Measurements from ENCODE around the gene TNPO2.

TNPO2 gene

GRCh38 chr19:12723641-12724426 lies at the start of gene TNPO2:
Gene TNPO2, minus strand, starts transcription at chr19:12723932. Its CDS starts 2,955 bp downstream, at chr19:12720977.
- peak; percentile 38 for DNase-seq

DNA sequence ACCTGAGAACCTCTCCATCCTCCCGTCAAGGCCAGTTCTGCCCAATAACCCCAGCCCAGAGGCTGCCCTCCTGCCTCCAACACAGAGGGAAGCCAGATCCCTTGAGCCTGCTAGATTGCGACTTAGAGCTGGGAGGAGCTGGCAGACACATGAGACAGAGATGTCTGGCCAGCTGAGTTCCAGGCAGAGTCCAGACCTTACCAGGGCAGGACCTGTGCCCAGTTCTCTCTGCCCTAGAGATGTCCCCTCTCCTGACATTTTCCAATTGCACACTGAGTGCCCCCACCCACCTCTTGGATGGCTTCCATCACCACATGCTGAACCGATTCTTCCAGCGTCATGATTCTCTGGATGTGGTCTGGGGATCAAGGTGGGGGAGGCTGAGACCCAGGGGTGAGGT lies 48.6 kb upstream of the TNPO2 start:
- no peak for DNase-seq

DNA sequence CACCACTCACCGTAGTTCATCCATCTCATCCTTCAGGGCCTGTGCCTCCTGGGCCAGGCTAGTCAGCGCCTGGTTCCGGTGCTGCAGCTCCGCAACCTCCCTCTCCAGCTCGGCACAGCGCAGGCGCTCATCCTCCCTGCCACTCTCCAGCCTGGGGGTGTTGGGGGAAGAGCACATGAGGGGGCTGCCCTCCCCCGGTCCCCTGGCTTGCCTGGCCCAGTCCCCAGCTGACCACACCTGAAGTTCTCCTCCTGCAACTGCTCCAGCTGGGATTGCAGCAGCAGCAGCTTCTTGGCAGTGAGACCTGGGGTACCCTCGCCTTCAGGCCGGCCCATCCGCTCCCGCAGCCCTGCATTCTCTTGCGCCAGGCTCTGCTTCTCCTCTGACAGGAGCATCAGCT lies 47.2 kb upstream of the TNPO2 start:
- no peak for DNase-seq

DNA sequence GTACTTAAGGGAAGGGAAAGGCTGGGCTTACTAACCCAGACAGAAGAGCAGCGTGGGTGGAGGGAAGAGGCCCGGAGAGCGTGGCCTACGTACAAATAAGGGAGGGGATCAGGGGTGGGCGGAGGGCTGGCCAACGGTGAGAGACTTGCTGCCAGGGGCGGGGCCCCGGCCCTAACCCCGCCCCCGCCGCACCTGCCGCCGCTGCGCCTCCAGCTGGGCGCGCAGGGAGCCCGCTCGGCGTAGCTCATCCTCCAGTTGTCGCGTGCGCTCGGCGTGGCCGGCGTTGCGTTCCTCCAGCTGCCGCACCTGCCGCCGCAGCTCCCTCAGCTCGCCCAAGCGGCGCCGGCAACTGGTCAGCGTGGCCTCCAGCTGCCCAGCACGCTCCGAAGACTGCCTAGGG lies 46.0 kb upstream of the TNPO2 start:
- DNase-seq, result no peak

DNA sequence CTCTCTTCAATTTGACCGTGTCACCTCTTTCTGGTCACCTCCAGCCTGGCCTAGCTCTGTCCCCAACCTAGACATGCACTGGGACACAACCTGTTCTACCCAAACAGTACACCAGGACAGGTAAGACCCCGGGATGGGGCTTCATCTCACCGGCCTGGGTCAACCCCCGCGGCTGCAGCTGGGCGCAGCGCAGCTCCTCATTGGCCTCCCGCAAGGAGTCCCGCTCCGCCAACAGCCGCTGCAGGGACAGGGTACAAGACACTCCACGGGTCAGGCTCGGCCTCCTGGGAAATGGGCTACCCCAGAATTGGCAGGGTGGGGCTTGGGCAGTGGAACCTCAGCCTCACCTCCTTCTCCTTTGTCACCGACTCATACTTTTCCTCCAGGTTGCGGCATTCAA lies 43.9 kb upstream of the TNPO2 start:
- DNase-seq, result no peak

DNA sequence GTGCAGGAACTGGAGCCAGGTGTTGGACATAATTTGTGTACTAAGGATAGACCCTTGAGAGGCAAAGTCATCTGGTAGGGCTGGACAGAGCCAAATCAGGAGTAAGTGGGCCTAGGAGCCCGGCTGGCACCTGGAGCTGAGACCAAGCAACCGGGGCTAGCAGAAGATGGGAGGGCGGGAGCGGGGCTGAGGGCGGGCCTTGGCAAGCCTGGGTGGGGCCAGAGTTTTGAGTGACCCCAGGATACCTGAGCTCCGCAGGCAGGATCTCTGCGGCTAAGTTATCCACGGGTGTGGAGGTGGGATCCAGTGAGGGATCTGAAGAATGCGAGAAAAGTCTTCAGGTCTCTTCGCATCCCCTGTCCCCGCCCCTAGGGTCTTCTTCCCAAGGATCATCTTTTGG lies 43.4 kb upstream of the TNPO2 start:
- DNase-seq, result no peak

GRCh38 chr19:12766051-12766521 lies 42.4 kb upstream of the TNPO2 start:
- DNase-seq, result peak; percentile 69

DNA sequence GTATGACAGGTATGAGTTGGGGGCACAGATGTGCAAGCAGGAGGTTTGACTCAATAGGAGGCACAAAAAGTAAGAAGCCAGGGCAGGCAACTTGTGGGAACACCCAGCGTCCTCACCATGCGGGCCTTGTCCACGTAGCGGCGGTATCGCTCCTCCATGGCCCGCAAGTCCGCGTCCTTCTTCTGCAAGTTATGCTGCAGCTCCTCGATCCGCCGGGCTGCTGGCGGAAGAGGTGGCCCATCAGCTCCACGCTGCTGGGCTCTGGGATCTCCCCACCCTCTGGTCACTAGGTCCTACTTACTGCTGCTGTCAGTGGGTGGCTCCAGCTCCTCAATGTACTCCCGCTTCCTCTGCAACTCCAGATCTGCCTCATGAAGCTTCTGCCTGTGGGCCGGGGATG lies 41.0 kb upstream of the TNPO2 start:
- no peak for DNase-seq

GRCh38 chr19:12763100-12763499 lies 39.4 kb upstream of the TNPO2 start:
- no peak for DNase-seq

DNA sequence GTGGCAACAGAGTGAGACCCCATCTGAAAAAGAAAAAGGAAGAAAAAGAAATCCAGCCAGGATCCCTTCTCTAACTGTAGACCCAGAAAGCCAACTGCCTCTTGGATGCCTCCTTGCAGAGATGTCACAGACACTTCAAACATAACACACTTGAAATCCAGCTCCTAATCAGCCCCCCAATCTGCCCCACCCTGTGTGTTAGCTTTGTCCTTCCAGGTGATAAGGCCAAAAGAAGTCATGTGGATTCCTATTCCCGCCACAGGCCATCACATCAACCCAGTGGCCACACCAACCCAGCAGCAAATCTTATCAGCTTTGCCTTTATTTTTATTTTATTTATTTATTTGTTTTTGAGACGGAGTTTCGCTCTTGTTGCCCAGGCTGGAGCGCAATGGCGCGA lies 36.0 kb upstream of the TNPO2 start:
- no peak for DNase-seq

DNA sequence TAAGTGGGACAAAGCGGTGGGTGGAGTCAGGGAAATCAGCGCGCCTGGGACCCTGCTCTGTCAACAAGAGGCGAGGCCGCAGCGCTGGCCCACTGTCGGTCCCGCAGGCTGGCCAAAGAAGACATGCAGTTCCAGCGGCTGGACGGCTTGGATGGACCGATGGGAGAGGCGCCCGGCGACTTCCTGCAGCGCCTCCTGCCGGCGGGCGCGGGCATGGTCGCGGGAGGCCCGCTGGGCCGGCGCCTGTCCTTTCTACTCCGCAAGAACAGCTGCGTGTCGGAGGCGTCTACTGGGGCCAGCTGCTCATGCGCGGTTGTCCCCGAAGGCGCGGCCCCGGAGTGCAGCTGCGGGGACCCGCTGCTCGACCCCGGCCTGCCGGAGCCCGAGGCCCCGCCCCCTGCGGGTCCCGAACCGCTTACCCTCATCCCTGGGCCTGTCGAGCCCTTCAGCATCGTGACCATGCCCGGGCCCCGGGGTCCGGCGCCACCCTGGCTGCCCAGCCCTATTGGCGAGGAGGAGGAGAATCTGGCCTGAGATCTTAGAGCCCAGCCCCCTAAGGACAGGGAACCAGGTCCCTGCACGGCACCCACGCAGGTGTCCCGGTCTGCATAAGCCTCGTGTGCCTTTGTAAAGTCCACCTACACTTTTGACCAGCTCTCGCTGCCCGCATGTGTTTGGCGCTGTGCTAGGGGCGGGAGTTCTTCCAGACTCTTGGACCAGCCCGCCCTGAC lies 34.0 kb upstream of the TNPO2 start:
- DNase-seq, result no peak

- DNase-seq, result no peak
These were observed 32.6 kb upstream of the TNPO2 start for GRCh38 chr19:12756150-12756883.

DNA sequence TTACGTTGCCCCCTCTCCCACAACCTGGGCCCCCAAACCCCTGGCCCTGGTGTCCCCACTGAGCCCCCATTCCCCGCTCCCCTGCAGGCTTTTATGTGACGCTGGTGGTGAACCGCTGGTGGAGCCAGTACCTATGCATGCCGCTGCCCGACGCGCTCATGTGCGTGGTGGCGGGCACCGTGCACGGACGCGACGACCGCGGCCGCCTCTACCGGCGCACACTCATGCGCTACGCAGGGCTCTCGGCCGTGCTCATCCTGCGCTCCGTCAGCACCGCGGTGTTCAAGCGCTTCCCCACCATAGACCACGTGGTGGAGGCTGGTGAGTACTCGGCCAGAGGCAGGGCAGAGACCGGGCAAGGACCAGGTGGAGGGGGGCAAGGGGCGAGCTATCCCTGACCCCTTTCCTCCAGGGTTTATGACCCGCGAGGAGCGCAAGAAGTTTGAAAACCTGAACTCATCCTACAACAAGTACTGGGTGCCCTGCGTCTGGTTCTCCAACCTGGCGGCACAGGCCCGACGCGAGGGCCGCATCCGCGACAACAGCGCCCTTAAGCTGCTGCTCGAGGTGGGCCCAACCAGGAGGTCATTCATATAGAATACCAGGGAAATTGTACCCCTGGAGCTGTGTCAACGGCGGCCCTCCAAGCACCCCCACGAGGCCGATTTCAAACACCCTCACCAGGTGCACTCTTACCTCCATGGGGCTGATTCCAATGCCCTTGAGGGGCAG lies 30.9 kb upstream of the TNPO2 start:
- no peak for DNase-seq

DNA sequence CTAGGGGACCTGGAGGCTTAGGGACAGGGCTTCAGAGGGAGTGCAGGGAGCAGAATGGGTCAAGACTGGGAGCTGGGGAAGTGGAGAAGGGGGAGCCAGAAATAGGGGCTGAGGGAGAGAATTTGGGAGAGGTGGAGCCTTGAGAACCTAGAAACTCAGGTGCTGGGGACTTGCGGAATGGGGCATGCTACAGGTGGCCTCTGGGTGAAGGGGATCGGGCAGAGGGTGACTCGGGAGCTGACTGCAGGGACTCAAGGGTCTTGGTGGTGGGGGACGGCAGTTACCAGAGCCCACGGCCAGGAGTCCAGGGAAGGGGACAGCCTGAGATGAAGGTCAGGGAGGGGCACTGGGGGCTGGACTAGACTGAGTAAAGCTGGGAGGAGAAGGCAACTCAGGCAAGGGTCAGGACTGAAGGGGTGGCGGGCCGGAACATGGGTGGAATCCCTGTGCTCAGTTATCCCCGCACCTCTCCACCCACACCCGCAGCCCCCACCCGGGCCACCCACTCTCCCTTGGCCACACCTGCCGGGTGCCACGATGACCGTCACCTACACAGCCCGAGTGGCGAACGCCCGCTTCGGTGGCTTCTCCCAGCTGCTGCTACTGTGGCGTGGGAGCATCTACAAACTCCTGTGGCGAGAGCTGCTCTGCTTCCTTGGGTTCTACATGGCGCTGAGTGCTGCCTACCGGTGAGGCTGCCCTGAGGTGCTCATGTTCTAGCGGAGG lies 28.5 kb upstream of the TNPO2 start:
- DNase-seq, result no peak

GRCh38 chr19:12751635-12752034 lies 27.9 kb upstream of the TNPO2 start, which contains the start of gene BEST2:
Gene BEST2, plus strand, starts transcription at chr19:12751791. Its CDS starts 802 bp downstream, at chr19:12752593.
- DNase-seq, result no peak

- DNase-seq, result no peak
These were observed 27.1 kb upstream of the TNPO2 start for GRCh38 chr19:12750851-12751250.

DNA sequence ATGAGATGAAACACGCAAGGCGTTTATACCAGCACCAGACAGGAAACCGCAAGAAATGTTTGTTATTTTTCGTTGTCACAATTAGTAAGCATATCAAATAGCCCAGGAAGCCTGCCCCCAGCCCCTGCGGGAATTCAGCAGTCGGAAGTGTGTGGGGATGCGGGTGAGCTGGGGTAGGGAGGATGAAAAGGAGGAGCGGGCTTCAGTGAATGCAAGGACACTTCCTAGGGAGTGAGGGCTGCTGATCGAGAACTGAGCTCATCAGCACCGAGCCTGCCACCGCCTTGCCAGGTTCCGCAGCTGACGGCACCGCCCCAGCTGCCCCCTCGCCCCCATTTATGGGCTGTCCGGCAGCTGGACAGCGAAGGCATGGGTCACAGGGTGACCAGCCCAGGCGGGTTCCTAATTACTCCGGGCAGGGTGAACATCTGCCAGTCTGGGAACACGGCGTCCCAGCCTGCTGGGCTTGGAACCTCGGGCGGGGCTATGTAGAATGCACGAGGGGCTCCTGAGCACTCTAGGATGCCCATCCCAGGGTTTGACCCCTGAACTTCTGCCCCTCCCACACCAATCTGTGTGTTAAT lies 26.3 kb upstream of the TNPO2 start:
- DNase-seq, result no peak

GRCh38 chr19:12748489-12748888 lies 24.8 kb upstream of the TNPO2 start:
- no peak for DNase-seq

DNA sequence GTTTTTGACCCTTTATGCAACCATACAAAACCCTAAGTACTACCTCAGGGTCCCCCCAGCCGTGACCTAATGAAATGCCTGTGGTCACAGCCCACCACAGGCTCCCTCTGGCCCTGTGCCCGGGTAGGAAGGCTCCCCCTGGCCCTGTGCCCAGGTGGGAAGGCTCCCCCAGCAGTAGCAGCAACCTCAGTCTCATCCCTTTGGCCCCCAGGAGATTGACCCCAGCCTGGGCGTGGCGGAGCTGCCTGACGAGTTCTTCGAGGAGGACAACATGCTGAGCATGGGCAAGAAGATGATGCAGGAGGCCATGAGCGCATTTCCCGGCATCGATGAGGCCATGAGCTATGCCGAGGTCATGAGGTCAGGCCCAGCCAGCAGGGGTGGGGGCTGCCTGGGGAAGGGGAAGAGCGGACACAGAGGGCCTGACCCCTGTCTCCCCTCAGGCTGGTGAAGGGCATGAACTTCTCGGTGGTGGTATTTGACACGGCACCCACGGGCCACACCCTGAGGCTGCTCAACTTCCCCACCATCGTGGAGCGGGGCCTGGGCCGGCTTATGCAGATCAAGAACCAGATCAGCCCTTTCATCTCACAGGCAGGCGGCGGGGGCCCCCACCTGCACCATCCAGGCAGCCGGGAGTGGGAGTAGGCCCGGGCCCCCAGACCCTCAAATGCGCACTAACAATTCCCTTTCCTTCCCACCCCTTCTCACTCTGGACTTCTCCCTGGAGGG lies 21.6 kb upstream of the TNPO2 start:
- no peak for DNase-seq

GRCh38 chr19:12737835-12738351 lies 14.2 kb upstream of the TNPO2 start:
- no peak for DNase-seq
